ENCODE data around the gene SLC39A5.

DNA sequence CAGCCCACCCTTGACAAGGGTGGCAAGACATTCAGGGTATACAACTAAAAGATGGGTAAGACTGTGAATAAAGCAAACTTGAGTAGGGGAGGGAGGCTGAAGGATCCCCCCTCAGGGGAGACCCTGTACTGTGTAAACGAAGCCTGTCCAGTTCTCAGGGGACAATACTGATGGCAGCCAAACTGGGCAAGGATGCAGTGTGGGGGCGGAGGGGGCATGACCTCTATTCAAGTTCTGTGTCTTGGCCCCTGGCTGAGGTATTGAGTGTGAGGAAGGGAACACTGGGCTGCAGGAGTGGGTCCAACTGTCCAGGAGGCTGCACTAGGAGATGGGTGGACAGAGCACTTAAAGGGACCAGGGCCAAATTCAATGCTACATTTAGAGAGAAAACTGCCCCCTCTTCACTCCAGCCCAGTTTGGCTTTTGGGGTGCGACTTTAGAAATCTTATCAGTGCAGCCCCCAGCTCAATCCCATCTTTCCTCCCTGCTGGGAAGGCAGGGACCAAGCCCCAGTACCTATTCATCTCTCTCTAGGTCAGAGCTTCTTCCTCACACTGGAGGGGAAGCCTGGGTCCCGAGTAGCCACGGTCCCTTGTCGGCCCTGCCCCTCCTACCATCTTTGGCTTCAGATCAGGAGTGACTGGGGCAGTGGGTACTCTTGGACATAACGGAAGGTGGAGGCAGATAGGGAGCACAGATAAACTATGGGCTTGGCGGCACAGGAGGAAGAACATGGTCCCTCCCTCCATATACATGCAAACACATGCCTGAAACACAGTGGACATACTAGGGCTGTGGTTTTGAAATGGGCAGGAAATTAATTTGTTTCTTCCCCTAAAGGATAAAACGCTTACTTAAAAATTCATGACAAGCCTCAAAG, 11.8 kb downstream of the SLC39A5 start:
- TF ChIP-seq, protein P1, sequence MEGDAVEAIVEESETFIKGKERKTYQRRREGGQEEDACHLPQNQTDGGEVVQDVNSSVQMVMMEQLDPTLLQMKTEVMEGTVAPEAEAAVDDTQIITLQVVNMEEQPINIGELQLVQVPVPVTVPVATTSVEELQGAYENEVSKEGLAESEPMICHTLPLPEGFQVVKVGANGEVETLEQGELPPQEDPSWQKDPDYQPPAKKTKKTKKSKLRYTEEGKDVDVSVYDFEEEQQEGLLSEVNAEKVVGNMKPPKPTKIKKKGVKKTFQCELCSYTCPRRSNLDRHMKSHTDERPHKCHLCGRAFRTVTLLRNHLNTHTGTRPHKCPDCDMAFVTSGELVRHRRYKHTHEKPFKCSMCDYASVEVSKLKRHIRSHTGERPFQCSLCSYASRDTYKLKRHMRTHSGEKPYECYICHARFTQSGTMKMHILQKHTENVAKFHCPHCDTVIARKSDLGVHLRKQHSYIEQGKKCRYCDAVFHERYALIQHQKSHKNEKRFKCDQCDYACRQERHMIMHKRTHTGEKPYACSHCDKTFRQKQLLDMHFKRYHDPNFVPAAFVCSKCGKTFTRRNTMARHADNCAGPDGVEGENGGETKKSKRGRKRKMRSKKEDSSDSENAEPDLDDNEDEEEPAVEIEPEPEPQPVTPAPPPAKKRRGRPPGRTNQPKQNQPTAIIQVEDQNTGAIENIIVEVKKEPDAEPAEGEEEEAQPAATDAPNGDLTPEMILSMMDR (conservative IDR thresholded peaks at IDR 0.05) = no peak
- no peak for TF ChIP-seq EZH2 (IDR thresholded peaks at IDR 0.05; ENCODE audit: low read depth)
